Anterior cingulate cortex (tissue), 58 donors: ENCODE results near the gene TMEM171.

Experiments used
- DNase-seq, 58 donors: peaks; one replicate each; lab custom pipeline; 2025; lab: John Stamatoyannopoulos, UW

The TMEM171 gene

GRCh38 chr5:73120222-73121118 is at the start of gene TMEM171:
TSS of gene TMEM171 (plus strand) at chr5:73120575. CDS start at chr5:73123374, 2,799 bp downstream.
- peak in 13 of 58 donors; percentile 4 to 38 (median 14) for DNase-seq

DNA sequence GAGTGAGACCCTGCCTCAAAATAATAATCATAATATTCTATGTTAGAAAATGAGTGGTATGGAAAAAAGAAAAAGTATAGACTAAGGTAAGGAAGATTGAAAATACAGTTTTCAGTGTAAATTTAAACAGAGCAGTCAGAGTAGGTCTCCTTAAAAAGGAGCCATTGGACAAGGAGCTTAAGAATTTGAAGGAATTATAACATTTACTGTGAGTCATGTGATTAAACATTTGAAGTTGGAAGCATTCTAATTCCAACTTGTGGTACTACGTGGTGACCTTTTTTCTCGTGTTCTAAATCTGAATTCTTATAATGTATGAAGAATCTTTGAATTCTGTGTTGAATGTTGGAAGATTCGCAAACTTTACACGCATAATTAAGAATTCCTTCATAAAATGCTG is 39.3 kb upstream of the TMEM171 start:
- no peak for DNase-seq

- DNase-seq = no peak
These were observed 32.3 kb upstream of the TMEM171 start for GRCh38 chr5:73088026-73088425.

- peak in 1 of 58 donors; percentile 3 for DNase-seq
These were observed 26.4 kb upstream of the TMEM171 start for GRCh38 chr5:73093943-73094342.

GRCh38 chr5:73094415-73094814 is 26.0 kb upstream of the TMEM171 start:
- DNase-seq = no peak

DNA sequence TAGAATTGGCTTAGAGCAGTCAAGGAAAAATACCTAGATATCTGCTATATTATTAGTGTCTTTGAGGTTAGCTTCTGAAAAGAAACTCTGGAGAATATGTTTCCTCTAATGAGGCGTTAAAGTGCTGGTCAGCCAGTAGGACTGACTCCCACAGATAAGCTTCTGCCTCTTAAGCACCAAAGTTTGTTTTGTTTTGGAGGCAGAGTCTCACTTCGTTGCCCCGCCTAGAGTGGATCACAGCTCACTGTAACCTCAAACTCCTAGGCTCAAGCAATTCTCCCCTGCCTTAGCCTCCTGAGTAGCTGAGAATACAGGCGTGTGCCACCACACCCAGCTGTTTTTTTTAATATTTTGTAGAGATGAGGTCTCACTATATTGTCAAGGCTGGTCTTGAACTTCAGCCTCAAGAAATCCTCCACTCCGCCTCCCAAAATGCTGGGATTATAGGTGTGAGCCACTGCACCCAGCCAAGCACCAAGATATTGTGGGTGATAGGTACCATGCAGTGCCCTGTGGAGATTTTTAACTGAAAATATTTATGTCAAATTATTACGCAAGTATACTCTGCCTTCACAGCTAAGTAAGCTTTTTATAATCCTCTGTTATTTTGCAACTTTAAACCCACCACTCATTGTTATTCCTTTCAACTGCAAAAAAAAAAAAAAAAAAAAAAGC is 24.7 kb upstream of the TMEM171 start:
- no peak for DNase-seq

- DNase-seq = no peak
These were observed 24.2 kb upstream of the TMEM171 start for GRCh38 chr5:73096239-73096575.

DNA sequence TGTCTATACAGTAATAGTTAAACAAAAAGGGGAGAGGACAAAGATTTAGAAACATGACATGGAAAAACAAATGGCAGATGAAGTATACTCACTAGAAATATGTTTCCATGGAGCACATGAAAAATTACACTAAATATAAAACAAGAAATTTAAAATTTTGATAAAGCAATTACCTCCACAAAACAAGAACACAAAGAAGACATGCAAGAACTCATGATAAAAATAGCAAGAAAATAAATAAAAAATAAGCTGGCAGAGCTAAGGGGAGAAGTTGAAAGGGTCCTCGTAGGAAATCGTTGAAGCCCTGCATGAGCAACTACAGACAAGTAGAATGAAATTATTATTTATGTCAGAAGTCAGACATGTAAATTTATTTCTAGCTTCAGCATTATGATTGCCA is 22.6 kb upstream of the TMEM171 start:
- no peak for DNase-seq

GRCh38 chr5:73100109-73100508 is 20.3 kb upstream of the TMEM171 start:
- no peak for DNase-seq

- no peak for DNase-seq
These were observed 16.5 kb upstream of the TMEM171 start for GRCh38 chr5:73103870-73104299.

GRCh38 chr5:73104326-73104725 is 16.0 kb upstream of the TMEM171 start:
- DNase-seq = no peak

- DNase-seq = no peak
These were observed 14.0 kb upstream of the TMEM171 start for GRCh38 chr5:73106335-73106734.

DNA sequence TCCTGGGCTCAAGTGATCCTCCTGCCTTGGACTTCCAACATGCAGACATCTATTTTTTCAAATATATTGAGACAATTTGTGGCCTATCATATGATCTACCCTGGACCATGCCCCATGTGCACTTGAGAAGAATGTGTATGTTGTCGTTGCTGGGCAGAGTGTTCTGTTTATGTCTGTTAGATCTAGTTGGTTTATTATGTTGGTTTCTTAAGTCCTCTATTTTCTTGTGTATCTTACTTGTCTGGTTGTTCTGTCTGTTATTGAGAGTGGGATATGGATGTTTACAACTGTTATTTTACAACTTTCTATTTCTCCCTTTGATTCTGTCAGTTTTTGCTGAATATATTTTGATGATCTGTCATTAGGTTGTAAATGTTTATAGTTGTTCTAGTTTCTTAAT is 10.2 kb upstream of the TMEM171 start:
- no peak for DNase-seq

- no peak for DNase-seq
These were observed 8.8 kb upstream of the TMEM171 start for GRCh38 chr5:73111536-73111935.

DNA sequence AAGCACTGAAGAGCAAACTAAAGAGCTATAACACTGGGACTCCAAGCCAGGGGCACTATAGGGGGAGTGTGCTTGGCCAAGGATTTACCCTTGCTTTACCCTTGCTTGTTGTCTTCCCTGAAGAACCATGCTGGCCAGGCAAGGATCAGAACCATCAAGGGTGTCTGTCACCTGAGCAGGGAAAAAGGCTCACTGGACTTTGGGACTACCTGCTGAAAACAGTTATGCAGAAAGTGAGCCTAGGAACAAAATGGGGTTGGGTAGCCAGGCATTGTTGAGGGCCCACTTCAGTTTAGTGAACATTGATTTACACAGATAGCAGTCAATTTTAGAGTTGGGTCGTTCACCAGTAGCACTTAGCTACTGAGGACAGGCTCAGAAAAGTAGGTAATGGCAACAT is 8.0 kb upstream of the TMEM171 start:
- no peak for DNase-seq

DNA sequence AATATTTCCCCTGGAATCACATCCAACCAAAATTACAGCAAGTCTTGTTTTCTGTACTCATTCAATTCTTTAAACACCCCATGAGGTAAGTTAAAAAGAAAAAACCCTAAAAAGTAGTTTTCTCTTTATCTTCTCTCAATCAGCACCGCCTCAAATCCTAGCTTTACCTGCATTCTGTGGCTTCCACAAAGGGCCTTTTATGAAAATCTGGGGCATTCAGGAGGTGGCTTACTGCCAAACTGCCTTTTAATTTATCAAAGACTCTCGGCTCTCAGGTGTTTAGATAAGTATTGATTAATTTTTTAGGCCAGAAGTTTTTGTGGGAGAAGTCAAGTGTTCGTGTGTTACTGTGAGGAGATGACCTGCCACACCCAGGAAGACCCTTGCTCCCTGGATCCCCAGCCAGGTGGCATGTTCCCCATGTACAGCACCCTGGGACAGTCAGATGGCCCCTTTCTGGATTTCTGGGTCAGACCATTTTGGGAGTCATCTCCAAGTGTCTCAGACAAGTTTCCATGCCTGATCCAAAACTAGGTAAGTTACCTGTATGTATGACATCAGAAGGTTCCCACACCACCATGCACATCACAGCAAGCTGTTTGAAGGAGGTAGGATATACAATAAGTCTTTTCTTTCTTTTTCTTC is 6.2 kb upstream of the TMEM171 start:
- no peak for DNase-seq

GRCh38 chr5:73115399-73116051 is 4.8 kb upstream of the TMEM171 start:
- DNase-seq = no peak

DNA sequence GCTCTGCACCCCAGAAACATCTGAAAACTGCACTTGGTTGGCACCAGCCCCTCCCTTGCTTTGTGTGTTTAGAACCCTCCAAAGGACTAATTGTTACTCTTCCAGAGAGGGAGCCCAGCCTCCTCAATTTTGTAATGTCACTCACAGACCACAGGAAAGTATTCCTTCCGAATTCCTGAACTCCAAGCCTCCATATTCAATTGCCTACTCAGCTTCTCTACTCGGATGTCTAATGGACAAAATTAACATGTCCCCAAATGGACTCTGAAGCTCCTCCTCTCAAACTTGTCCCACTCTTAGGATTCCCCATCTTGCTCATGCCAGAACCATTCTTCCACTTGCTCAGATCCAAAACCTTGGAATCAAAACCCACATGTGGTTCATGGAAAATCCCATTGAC is 3.9 kb upstream of the TMEM171 start:
- DNase-seq = no peak

GRCh38 chr5:73117088-73117740 is 3.2 kb upstream of the TMEM171 start:
- DNase-seq = no peak

DNA sequence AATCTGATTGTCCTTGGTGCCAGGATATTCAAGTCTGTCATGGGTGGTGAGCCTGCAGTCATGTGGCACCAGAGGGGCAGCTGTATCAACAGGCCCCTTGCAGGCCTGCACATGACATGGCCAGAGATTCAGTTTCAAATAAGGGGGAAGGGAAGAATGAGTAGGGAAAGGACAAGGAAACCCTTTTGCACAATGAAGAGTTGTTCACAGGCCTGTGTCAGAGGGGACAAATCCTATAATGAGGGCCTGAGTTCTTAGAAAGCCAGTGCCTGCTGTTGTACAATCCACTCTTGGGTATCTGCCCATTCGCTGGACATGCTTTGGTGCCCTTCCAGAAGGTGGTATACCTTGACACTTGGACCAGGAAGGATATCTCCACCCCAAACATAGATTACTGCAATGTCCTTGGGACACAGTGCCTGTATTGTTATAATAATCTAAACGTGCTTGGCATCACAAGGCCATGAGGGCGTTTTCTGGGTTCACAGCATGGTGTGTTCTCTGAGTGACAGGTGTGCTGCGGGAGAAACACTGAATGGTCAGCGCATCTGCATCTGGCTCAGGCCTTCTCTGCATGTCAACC is 1.9 kb upstream of the TMEM171 start:
- peak in 28 of 58 donors; percentile 2 to 76 (median 42) for DNase-seq
